GM23338 (cell line): ENCODE measurements around the gene IER5.

ENCODE experiments used
- CREB1 ChIP-seq: fragments of 250-450 bp; sonication (Bioruptor Pico); IDR thresholded peaks from 2 replicates; pipeline ENCODE4 v1.5.0; 2020; ENCODE audit warnings: low read depth, mild to moderate bottlenecking, moderate library complexity
- EZH2 ChIP-seq: fragments of 200-600 bp; sonication (generic); IDR thresholded peaks from one replicate; pipeline ENCODE4 v1.8.0; 2017; ENCODE audit warnings: antibody characterized with exemption, mild to moderate bottlenecking, low read depth; ENCODE audit not compliant: unreplicated experiment
- EZH2phosphoT487 ChIP-seq: fragments of 200-600 bp; sonication (generic); IDR thresholded peaks from one replicate; pipeline ENCODE4 v1.8.1; 2018; ENCODE audit warnings: antibody characterized with exemption; ENCODE audit not compliant: unreplicated experiment
- JUNB ChIP-seq: IDR thresholded peaks from one replicate; pipeline ENCODE4 v1.6.1; 2016; ENCODE audit warnings: antibody characterized with exemption; ENCODE audit not compliant: unreplicated experiment
- NANOG ChIP-seq: IDR thresholded peaks from 2 replicates; pipeline ENCODE4 v1.6.1; 2016; ENCODE audit warnings: antibody characterized with exemption, borderline replicate concordance
- POLR2AphosphoS5 ChIP-seq: IDR thresholded peaks from 2 replicates; pipeline ENCODE4 v1.6.1; 2016; ENCODE audit warnings: antibody characterized with exemption, low read depth
- STAT1 ChIP-seq: IDR thresholded peaks from one replicate; pipeline ENCODE4 v1.6.1; 2016; ENCODE audit warnings: antibody characterized with exemption; ENCODE audit not compliant: unreplicated experiment
- ZNF114 ChIP-seq: fragments of 250-450 bp; sonication (Bioruptor Pico); IDR thresholded peaks from 2 replicates; pipeline ENCODE4 v1.5.0; 2020; ENCODE audit warnings: mild to moderate bottlenecking, moderate library complexity
- TF ChIP-seq, protein P1 (sequence below), 2 experiments: fragments of 200-600 bp in 1 of 2; sonication (generic) in 1 of 2; conservative IDR thresholded peaks; 2 replicates each; pipeline versions ENCODE4 v1.5.1 to v1.6.1; 2016 to 2017; ENCODE audit warnings: antibody characterized with exemption in 2 of 2, low read depth in 2 of 2, mild to moderate bottlenecking in 2 of 2, moderate library complexity in 1 of 2
- TF ChIP-seq, protein P2 (sequence below): IDR thresholded peaks from one replicate; pipeline ENCODE4 v1.6.1; 2018; ENCODE audit warnings: antibody characterized with exemption; ENCODE audit not compliant: unreplicated experiment

DNA sequence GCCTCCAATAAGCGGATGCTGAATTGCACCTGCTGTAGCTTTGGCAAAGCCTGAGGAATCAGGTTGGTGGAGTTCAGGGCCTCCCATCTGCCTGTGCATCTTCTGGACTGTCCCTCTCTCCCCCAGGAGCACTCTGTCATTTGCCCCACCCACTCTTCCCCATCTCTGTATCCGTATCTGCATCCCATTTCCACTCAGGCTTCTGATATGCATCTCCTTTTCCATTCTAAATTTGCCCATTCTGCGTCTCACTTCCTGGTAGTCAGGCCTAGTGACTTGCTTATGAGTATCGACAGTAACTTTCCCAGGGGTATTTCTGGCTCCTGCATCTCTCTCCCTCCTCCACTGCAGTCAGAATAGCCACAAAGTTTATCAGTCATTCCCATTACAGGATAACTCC, 39.1 kb upstream of the IER5 start:
- TF ChIP-seq, protein P1, sequence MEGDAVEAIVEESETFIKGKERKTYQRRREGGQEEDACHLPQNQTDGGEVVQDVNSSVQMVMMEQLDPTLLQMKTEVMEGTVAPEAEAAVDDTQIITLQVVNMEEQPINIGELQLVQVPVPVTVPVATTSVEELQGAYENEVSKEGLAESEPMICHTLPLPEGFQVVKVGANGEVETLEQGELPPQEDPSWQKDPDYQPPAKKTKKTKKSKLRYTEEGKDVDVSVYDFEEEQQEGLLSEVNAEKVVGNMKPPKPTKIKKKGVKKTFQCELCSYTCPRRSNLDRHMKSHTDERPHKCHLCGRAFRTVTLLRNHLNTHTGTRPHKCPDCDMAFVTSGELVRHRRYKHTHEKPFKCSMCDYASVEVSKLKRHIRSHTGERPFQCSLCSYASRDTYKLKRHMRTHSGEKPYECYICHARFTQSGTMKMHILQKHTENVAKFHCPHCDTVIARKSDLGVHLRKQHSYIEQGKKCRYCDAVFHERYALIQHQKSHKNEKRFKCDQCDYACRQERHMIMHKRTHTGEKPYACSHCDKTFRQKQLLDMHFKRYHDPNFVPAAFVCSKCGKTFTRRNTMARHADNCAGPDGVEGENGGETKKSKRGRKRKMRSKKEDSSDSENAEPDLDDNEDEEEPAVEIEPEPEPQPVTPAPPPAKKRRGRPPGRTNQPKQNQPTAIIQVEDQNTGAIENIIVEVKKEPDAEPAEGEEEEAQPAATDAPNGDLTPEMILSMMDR (conservative IDR thresholded peaks at IDR 0.05; ENCODE audit: low read depth in 2 of 2), result no peak
- TF ChIP-seq, protein P2, sequence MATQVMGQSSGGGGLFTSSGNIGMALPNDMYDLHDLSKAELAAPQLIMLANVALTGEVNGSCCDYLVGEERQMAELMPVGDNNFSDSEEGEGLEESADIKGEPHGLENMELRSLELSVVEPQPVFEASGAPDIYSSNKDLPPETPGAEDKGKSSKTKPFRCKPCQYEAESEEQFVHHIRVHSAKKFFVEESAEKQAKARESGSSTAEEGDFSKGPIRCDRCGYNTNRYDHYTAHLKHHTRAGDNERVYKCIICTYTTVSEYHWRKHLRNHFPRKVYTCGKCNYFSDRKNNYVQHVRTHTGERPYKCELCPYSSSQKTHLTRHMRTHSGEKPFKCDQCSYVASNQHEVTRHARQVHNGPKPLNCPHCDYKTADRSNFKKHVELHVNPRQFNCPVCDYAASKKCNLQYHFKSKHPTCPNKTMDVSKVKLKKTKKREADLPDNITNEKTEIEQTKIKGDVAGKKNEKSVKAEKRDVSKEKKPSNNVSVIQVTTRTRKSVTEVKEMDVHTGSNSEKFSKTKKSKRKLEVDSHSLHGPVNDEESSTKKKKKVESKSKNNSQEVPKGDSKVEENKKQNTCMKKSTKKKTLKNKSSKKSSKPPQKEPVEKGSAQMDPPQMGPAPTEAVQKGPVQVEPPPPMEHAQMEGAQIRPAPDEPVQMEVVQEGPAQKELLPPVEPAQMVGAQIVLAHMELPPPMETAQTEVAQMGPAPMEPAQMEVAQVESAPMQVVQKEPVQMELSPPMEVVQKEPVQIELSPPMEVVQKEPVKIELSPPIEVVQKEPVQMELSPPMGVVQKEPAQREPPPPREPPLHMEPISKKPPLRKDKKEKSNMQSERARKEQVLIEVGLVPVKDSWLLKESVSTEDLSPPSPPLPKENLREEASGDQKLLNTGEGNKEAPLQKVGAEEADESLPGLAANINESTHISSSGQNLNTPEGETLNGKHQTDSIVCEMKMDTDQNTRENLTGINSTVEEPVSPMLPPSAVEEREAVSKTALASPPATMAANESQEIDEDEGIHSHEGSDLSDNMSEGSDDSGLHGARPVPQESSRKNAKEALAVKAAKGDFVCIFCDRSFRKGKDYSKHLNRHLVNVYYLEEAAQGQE, result no peak
- TF ChIP-seq EZH2 (no peak), EZH2phosphoT487 (no peak), POLR2AphosphoS5 (no peak), ZNF114 (CRISPR knock-in tag) (no peak), CREB1 (CRISPR knock-in tag) (no peak), STAT1 (no peak), NANOG (no peak), JUNB (no peak)
